ENCODE results near the gene AGAP3. TPM values are rescaled to one million over a fixed set of nuclear protein-coding genes. Genes with fewer than 3 reads are reported as not detected.

AGAP3 gene
- total RNA-seq, 1 donor from 2014 or later, result 66.0 TPM

DNA sequence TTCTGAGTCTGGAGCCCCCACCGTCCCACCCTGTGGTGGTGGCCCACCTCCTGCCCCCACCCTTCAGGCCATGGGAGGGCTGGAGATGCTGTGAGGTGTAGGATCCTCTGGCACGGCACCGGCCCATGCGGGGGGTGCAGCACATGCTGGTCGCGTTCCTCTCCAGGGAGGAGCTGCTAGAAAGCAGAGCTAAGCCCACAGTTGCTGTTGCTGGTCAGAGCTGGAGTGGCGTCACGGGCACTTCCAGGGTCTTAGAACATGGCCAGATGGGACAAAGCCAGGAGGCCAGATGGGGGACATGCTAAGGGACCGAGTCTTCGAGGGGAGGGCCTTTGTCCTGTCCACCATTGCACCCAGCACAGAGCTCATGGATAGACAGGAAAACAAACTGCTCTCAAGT lies 21.6 kb downstream of the AGAP3 start:
- no peak for DNase-seq (ENCODE audit: low spot score)

DNA sequence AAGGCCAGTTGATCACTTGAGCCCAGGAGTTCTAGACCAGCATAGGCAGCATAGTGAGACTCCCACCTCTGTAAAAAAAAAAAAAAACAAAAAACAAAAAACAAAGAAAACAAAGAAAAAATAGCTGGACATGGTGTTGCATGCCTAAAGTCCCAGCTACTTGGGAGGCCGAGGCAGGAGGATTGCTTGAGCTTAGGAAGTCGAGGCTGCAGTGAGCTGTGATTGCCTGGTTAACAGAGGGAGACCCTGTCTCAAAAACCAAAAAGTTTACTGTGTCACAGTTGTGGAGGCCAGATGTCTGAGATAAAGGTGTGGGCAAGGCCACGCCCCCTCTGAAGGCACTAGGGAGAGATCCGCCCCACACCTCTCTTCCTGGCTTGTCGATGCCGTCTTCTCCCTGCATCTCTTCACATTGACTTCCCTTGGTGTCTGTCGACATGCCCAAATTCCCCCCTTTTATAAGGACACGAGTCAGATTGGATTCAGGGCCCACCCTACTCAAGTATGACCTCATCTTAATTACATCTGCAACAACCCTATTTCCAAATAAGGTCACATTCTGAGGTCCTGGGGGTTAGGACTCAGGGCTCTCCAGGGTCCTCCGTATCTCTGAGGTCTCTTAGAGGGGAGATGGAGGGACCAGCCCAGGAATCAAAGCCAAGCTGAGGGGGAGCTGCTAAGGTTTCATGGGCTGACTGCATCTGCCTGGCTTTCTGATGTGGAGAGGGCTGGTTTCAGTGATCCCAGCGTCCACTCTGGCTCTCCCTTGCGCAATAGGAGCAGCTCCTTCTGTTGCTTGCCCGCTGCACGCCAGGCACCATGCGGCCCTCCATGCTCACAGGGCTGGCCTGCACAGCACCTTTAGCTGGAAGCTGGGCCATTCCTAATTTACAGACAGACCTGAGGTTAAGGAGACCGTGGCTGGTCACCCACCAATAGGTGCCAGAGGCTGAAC lies 23.1 kb downstream of the AGAP3 start:
- peak; percentile 74 for DNase-seq (ENCODE audit: low spot score)

DNA sequence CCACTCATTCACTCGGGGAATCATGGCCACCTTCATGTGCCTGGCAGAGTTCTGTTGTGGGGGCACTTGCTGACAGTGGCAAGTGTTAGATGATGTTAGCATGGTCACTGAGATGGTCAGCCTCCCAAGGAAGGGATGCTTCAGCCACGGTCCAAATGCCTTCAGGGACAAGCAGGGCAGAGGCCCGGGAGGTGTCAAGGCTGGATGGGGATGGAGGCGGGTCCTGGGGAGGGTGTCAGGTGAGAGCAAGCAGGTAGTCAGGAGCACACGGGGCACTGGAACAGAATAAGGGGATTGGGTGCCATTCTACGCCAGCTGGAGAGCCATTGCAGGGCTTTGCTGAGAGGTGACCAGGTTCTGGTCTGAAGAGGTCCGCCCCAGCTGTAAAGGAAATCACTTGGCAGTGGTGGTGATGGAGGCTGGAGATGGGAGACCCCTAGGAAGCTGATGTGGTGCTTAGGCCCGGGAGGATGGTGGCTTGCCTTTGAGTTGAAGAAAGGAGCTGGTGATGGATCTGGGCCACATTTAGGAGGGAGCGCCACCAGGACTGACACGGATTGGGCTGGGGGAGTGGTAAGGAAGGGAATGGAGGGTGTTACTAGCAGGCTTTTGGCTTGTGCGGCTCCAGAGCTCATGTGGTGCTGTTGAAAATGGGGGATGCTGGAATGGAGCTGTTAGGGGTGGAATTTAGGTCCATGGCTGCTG lies 24.1 kb downstream of the AGAP3 start:
- no peak for DNase-seq (ENCODE audit: low spot score)

DNA sequence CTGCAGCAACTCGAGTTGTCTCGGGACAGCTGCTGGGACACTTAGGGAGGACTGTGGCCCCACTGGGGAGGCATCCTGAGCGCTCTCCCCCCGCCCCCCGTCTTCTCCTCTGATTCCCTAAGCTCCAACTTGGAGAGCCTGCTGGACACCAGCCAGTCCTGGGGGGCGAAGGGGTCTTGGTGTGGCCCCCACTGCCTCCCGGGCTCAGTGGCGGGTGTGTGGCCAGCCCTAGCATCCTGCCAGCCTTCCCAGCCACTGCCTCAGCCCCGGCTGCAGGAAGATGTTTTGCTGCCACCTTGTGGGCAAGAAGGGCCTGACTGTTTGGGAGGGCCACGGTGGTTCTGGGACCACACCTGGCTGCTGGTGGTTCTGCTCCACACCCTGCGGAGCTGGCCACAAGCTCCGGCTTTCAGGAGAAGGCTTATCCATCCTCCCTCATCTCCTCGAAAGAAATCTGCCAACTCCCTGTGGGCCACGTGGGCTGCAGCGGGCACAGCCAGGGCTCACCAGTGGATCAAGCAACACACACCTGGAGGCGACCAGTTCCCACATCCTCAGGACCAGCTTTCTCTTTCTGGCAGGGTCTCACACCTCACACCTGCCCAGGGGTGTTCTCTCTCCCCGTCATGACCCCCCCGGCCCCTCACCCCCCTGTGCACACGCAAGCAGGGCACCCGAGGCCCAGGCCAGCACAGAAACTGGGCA lies 24.8 kb downstream of the AGAP3 start:
- DNase-seq (ENCODE audit: low spot score), result peak; percentile 77

DNA sequence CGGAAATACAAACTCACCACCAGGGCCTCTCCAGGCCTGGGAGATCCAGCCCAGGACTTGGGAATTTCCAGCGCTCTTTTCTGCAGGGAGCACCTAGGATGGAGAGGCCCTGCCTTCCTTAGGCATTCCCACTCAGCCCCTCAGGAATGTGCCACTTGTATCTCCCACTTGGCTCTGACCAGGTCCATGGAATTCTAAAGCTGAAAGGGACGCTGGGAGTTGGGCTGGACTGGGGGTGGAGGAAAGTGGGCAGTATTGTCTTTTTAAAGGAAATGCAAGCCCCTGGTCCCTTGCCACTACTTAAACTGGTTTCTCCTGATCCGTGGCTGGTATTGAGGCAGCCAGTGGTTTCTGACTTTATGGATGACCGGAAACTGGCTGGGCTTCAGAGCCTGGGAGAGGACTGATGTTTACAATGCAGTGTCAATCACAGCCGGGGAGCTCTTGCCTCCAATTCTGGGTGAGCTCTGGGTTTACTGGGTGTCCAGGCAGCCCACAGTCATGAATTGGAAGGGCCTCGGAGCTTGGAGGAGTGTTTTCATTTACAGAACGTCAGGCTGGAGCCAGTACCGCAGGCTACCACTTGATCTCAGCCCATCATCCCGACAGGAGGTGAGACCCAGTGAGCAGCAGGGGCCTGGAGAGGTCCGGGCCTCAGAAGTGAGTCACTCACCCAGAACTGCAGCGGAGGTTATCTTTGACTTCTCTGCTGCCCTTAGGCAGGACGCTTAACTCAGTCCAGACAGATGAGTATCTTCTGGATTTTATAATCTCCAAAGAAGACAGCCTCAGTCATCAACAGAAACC lies 27.3 kb downstream of the AGAP3 start:
- DNase-seq (ENCODE audit: low spot score), result peak; percentile 90

DNA sequence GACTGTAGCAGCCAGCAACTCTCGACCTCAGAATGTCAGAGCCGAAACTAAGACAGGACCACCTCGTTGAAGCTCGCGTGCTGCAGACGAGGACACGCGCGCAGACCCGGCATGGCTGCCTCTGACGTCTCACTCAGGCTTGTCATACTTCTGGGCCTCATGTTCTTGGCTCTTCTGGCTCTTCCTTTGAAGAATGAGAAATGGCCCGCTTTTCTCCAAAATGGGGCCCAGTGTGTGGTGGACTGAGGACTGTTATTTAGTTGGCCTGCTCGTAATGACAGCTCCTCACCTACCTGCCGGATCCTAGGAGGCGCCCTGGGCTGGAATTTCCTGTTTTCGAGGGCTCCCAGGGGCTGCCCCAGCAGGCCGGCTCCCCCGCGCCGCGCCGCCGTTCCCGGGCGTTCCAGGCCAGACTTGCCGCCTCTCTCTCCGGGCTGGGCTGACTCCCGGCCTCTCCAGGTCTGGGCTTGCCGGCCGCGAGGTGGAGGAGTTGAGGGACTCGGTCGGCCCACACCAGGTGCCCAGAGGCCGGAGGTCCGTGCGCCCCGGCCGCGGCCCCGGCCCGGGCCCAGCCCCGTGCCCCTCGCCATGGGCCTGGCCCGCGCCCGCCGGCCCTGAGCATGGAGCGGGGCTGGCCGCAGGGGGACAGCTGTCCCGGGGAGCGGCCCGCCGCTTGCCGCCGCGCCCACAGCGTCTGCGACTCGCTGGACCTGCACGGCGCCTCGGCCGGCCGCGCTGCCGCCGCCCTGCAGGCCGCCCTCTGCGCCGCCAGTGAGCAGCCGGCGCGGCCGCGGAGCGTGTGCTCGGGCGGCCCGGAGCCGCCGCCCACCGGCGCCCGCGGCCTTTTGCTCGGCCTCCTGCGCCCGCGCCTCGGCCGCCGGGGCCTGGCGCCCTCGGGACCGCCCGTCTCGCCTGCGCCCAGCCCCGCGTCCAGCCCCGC lies 28.1 kb downstream of the AGAP3 start:
- DNase-seq (ENCODE audit: low spot score), result peak; percentile 56

DNA sequence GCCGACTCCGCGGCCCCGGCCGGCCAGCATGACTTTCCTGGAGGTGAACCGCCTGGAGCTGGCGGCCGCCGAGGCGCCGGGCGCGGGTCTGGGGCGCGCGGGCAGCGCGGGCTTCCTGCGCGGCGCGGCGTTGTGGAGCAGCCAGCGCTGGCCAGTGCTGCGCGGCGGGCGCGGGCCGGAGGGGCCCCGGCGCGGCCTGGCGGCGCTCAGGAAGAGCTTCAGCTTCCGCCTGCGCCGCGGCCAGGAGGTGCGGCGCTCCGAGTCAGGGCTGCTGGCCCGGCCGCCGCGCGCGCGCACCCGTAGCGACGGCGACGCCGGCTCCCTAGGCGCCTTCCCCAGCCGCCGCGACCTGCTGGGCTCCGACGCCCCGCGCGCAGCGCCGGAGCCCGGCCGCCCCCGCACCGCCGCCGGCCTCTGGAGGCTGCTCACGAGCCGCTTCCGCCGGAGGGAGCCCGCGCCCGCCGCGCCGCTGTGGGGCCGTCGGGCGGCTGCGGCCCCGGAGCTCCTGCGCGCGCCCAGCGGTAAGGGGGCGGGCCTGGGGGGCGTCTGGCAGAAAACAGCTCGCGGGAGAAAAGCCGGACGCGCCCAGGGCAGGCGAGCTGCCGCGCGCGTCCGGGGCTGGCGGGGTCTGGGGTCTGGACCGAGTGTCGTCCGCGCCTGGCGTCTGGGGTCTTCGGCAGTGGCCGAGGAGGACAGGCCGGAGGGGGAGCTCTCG lies 29.0 kb downstream of the AGAP3 start:
- DNase-seq (ENCODE audit: low spot score), result peak; percentile 23

DNA sequence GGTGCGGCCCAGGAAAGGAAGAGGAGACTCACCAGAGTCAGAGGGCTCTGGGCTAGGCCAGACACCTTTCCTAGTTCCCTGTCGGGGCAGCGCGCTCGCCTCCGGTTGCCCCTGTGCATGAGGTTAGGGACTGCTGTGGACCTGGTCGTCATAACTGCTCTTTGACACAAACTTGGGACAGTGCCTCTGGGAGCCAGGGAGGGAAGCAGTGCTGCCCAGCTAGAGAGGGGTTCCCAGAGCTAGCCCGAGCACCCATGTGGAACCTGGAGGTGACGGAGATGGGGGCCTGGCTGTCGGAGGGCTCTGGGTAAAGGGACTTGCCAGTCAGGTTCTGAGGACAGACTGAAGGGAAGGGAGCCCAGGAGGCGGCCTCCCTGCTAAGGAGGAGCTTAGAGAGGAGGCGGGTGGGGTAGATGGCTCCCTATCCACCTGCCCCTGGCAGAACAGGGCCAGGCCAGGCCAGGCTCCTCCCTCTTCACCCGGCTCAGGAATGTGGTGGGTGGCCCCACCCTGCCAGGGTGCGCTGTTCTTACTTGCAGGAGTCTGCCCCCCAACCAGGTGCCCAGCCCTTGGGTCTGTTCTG lies 29.7 kb downstream of the AGAP3 start:
- peak; percentile 75 for DNase-seq (ENCODE audit: low spot score)

DNA sequence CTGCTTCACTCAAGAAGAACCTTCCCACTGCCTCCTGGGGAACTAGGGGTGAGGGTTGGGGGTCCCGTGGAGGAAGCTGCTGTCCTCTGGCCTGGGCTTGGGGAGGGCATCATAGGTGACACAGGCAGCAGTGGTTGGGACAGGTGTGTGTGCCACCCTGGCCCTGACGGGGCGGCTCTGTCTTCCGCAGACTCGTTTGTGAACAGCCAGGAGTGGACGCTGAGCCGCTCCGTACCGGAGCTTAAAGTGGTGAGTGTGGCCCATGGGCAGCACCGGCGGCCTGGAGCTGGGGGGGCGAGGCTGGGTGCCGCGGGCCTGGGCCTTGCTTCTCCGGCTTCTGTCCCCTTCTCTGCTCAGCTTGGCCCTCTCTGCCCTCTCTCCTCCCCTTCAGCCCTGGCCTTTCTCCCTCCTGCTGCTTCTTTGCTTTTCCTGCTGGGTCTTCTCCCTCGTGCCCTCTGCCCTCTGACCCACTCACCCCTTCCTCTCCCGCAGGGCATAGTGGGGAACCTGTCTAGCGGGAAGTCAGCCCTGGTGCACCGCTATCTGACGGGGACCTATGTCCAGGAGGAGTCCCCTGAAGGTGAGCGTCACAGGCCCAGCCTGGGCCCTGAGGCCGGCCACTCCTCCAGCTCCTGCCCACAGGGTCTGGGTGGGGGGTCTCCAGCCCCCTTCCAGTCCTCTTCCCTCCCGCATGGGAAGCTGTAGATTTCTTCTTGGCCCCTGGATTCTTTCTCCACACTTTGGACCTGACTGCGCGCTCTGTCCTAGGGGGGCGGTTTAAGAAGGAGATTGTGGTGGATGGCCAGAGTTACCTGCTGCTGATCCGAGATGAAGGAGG lies 30.5 kb downstream of the AGAP3 start:
- no peak for DNase-seq (ENCODE audit: low spot score)

DNA sequence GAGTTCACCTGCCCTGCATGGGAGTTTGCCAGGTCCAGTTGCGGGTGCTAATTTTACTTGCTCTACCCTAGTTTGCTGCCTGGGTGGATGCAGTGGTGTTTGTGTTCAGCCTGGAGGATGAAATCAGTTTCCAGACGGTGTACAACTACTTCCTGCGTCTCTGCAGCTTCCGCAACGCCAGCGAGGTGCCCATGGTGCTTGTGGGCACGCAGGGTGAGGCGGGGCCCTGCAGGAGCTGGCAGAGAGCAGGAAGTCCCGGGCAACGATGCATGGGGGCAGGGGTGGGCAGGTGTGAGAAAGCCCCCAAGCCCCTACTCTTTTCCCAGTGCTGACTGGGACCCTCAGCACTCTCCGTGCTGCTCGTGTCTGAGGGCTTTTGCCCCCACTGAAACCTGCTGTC lies 31.3 kb downstream of the AGAP3 start:
- no peak for DNase-seq (ENCODE audit: low spot score)

DNA sequence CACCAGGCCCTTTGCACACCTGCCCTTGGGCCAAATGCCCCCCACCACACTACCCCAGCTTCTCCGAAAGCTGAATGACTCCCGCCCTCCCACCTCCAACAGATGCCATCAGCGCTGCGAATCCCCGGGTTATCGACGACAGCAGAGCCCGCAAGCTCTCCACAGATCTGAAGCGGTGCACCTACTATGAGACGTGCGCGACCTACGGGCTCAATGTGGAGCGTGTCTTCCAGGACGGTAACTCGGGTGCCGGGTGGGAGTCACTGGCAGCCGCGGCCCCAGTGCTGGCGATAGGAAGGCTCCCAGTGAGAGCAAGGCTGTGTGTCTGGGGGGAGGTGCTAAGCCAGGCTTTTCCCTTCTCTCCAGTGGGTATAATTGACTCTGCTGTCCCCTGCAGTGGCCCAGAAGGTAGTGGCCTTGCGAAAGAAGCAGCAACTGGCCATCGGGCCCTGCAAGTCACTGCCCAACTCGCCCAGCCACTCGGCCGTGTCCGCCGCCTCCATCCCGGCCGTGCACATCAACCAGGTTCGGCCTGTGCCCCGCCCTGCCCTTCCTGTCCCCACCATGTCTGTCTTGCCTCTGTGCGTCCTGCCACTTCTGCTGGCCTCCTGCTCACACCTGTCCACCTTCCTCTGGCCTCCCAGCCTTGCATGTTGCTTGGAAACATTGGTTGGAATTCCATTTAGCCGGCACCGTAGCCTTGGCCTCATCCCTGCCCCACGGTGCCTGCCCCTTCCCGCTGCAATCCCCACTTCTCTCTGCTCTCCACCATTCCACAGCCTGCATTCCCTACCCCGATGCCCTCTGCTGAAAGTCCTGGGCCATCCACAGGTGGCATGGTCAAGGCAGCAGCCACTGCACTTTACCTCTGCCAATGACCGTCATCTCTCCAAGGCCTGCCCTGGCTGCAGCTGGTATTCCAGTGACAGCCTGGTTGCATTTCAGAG lies 32.1 kb downstream of the AGAP3 start:
- DNase-seq (ENCODE audit: low spot score), result no peak

DNA sequence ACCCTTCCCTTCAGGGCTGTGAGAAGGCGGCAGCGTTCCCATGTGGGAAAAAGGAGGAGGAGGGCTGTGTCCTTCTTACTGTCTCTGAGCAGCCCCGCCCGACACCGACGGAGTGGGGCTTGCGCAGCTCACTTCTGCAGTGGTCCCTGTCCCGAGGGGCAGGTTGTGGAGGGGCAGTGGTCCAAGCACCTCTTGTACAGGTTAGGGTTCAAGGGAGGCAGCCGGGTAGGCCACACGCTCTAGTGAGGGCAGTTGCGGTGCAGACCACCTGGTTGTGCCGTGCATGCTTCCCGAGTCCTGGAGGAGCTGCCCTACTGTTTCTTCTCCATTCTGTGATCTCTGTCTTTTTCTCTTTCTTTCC lies 32.8 kb downstream of the AGAP3 start:
- no peak for DNase-seq (ENCODE audit: low spot score)

DNA sequence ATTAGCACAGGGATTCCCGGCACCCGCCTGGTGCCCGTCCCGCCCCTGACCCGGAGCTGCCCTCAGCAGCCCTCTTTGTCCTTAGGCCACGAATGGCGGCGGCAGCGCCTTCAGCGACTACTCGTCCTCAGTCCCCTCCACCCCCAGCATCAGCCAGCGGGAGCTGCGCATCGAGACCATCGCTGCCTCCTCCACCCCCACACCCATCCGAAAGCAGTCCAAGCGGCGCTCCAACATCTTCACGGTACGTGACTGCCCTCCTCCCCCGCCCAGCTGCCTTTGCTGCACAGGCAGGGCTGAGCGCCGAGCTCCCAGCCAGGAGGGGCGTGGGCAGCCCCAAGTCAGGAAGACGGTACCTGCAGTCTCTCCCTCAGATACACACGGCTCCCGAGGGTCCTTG lies 33.6 kb downstream of the AGAP3 start:
- no peak for DNase-seq (ENCODE audit: low spot score)

DNA sequence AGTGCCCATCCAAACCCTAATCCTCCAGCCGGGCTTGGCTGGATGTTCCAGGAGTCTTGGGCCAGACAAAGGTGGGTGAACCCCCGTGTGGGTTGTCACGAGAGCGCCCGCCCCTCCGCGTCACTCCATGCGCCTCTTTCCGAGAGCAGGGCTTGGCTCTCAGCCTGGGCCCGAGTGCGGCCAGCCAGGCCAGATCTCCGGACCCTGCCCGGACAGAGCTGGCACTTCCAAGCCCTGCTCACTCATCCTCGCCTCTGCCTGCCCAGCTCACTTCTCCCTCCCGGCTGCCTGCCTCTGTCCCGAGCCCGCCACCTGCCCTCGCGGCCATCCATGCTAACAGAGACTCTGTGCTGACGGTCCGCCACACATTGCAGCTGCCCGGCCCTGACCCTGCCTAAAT lies 34.6 kb downstream of the AGAP3 start:
- no peak for DNase-seq (ENCODE audit: low spot score)

DNA sequence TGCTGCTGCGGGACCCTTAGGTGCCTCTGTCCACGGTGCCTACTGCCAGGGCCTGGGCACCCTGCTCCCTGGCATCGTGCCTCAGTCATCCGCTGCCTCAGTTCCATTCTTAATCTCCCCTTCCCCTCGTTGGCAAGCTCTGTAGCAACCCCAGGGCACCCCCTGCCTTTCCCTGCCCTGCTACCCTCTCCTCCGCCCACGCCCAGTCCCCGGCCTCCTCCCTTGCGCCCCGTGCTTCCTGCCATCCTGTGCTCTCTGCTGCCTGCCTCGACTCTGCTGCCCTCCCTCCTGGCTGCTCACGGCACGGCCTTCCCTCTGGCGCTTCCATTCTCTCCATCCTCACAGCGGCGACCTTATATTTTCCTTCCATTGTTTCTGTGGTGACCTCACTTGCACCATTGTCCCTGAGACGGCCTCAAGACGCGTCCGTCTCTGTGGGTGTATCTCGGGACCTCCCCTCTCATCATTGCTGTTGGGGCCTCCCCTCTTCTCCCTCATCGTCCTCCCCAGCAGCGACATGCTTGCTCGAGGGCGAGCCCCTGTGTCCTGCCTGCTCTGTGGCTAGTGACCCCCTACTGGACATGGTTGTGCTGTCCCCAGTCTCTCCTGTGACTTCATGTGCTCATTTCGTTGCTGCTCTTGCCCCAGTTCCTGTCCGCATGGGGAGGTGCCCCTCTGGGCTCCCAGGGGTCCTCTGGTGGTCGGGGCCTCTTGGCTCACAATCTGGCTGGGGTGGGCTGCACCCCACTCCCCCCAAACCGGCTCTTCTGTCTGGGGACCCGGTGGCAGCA lies 35.3 kb downstream of the AGAP3 start:
- DNase-seq (ENCODE audit: low spot score), result no peak

DNA sequence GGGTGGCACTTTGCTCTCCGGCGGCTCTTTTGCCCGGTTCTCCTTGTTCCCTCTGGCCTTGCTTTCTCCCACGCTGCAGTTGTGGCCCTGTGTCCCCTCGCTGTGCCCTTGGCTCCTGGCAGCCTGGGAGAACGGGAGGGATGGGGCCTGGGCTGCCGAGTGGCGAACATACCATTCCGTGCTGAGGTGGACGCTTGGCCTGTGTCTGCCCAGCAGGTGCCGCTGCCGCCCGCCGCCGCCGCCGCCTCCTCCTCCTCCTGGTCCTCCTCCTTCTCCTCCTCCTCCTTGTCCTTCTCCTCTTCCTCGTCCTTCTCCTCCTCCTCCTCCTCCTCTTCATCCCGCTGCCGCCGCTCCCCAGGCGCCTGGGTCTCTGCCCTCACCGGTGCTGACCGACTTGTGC lies 36.0 kb downstream of the AGAP3 start:
- DNase-seq (ENCODE audit: low spot score), result no peak

DNA sequence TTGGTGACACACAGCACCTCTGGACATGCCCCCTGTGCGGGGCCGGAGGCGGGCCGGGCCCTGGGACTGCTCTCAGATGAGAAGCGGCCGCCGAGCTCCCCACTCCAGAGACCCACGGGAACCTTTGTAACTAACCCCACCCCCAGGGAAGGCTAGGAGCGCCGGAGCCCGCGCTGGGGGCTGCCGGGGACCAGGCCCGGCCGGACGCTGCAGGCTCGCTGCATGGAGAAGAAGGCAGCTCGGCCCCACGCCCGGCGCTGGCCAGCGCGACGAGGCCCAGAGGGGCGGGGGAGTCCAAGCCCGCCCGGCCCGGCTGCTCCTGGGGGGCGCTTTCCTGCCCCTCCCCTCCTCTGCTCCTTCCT lies 36.5 kb downstream of the AGAP3 start:
- DNase-seq (ENCODE audit: low spot score), result no peak

All from umbilical cord (tissue), 2 donors.